H1 (cell line): ENCODE data around the gene PLCXD1. TPM values are rescaled to one million over a fixed set of nuclear protein-coding genes. Genes with fewer than 3 reads are reported as not detected.

Experiments
- CTCF ChIA-PET: fragments of 300-600 bp; sonication (Branson Sonifier 250); formaldehyde crosslinking; loops from one replicate; lab custom pipeline; 2021; ENCODE audit not compliant: partially characterized antibody; lab: Charles Lee
- POLR2A ChIA-PET: fragments of 300-600 bp; sonication (Branson Sonifier 250); formaldehyde crosslinking; loops from one replicate; lab custom pipeline; 2021; ENCODE audit warnings: inconsistent platforms; ENCODE audit not compliant: partially characterized antibody; lab: Charles Lee
- DNase-seq, 2 experiments: peaks; one replicate each; pipeline versions ENCODE4 v3.0.0 to v3.0.0-alpha.2; 2010 to 2022; ENCODE audit warnings: low spot score in 2 of 2, low read depth in 1 of 2, mixed read lengths in 1 of 2
- FAIRE-seq: peaks from 2 replicates; lab custom pipeline; 2011; peaks lifted over from hg19 to GRCh38; lab: Jason Lieb, UNC
- H2AFZ ChIP-seq: 2 replicates; pipeline ENCODE4 v1.8.1; 2012; ENCODE audit warnings: low read length, inconsistent platforms
- H2AK5ac ChIP-seq: 2 replicates; pipeline ENCODE4 v1.6.1; 2013; ENCODE audit warnings: low read depth, low read length
- H2BK120ac ChIP-seq: replicated peaks from 2 replicates; pipeline ENCODE3; 2013; ENCODE audit warnings: low read depth, low read length, inconsistent platforms
- H2BK12ac ChIP-seq: 2 replicates; pipeline ENCODE4 v1.6.1; 2013; ENCODE audit warnings: low read depth, low read length
- H2BK15ac ChIP-seq: 2 replicates; pipeline ENCODE4 v1.6.1; 2013; ENCODE audit warnings: low read length
- H2BK20ac ChIP-seq: 2 replicates; pipeline ENCODE4 v1.6.1; 2013; ENCODE audit warnings: low read length
- H2BK5ac ChIP-seq: 2 replicates; pipeline ENCODE4 v1.6.1; 2013; ENCODE audit warnings: low read depth, low read length
- H3K14ac ChIP-seq: 2 replicates; pipeline ENCODE4 v1.6.1; 2013; ENCODE audit warnings: inconsistent platforms; ENCODE audit not compliant: insufficient read length
- H3K18ac ChIP-seq: 2 replicates; pipeline ENCODE4 v1.6.1; 2013; ENCODE audit warnings: low read length; ENCODE audit errors: extremely low read depth
- H3K23ac ChIP-seq: 2 replicates; pipeline ENCODE4 v1.6.1; 2013; ENCODE audit warnings: inconsistent platforms; ENCODE audit not compliant: insufficient read length
- H3K23me2 ChIP-seq: 2 replicates; pipeline ENCODE4 v1.6.1; 2013; ENCODE audit warnings: low read depth, low read length
- H3K27ac ChIP-seq: 2 replicates; pipeline ENCODE4 v1.6.1; 2011; ENCODE audit warnings: low read depth, low read length, inconsistent platforms
- H3K27me3 ChIP-seq, 4 experiments: replicated peaks in 1 of 4; 1 replicate in 1 of 4; 2 replicates in 3 of 4; pipeline versions ENCODE4 v1.6.1 to v1.8.1; 2011 to 2013; ENCODE audit warnings: low read length in 3 of 4, mild to moderate bottlenecking in 3 of 4, inconsistent platforms in 2 of 4, mixed read lengths in 2 of 4, moderate library complexity in 1 of 4; ENCODE audit not compliant: control insufficient read depth in 3 of 4, insufficient read depth in 3 of 4; ENCODE audit errors: extremely low read depth in 1 of 4
- H3K36me3 ChIP-seq, 4 experiments: 2 replicates each; pipeline versions ENCODE4 v1.6.1 to v1.8.1; 2011 to 2013; ENCODE audit warnings: mild to moderate bottlenecking in 4 of 4, low read length in 3 of 4, moderate library complexity in 2 of 4, control low read depth in 1 of 4, inconsistent platforms in 1 of 4; ENCODE audit not compliant: insufficient read depth in 4 of 4, control insufficient read depth in 2 of 4
- H3K4ac ChIP-seq: replicated peaks from 2 replicates; pipeline ENCODE3; 2013; ENCODE audit warnings: low read length, low read depth, mixed read lengths, inconsistent platforms; ENCODE audit not compliant: insufficient read length
- H3K4me1 ChIP-seq, 4 experiments: replicated peaks in 1 of 4; 1 replicate in 1 of 4; 2 replicates in 3 of 4; pipeline versions ENCODE4 v1.6.1 to v1.8.1; 2011 to 2013; ENCODE audit warnings: low read length in 3 of 4, inconsistent platforms in 2 of 4, mixed read lengths in 1 of 4; ENCODE audit not compliant: insufficient read depth in 4 of 4, control insufficient read depth in 3 of 4
- H3K4me2 ChIP-seq, 2 experiments: 2 replicates each; pipeline versions ENCODE4 v1.6.1 to v1.8.1; 2011 to 2013; ENCODE audit warnings: low read depth in 2 of 2, low read length in 2 of 2, control low read depth in 1 of 2, inconsistent platforms in 1 of 2, mild to moderate bottlenecking in 1 of 2; ENCODE audit not compliant: insufficient read depth in 1 of 2
- H3K4me3 ChIP-seq, 4 experiments: fragments of 200-600, 300-600 bp in 1 of 4; sonication (generic), shearing (Covaris generic), sonication (Bioruptor Twin) in 1 of 4; 2 replicates each; pipeline versions ENCODE4 v1.5.1 to v1.8.1; 2011 to 2016; ENCODE audit warnings: low read length in 4 of 4, low read depth in 3 of 4, control low read depth in 2 of 4, inconsistent platforms in 2 of 4, mild to moderate bottlenecking in 2 of 4, mixed read lengths in 1 of 4, moderate library complexity in 1 of 4; ENCODE audit not compliant: insufficient read depth in 2 of 4; ENCODE audit errors: extremely low read depth in 1 of 4
- H3K56ac ChIP-seq: replicated peaks from 2 replicates; pipeline ENCODE3; 2013; ENCODE audit warnings: low read depth, mild to moderate bottlenecking, mixed read lengths, low read length, inconsistent platforms; ENCODE audit not compliant: insufficient read length
- H3K79me1 ChIP-seq: 2 replicates; pipeline ENCODE4 v1.6.1; 2013; ENCODE audit warnings: low read depth, low read length, control low read depth
- H3K79me2 ChIP-seq, 2 experiments: 2 replicates each; pipeline versions ENCODE4 v1.6.1 to v1.8.1; 2012 to 2013; ENCODE audit warnings: low read length in 2 of 2, mild to moderate bottlenecking in 2 of 2, inconsistent platforms in 1 of 2; ENCODE audit not compliant: insufficient read depth in 2 of 2, control insufficient read depth in 1 of 2
- H3K9ac ChIP-seq, 4 experiments: replicated peaks in 1 of 4; 1 replicate in 1 of 4; 2 replicates in 3 of 4; pipeline versions ENCODE4 v1.6.1 to v1.8.1; 2011 to 2013; ENCODE audit warnings: low read depth in 3 of 4, low read length in 3 of 4, control low read depth in 2 of 4, mild to moderate bottlenecking in 2 of 4, moderate library complexity in 2 of 4, inconsistent platforms in 1 of 4; ENCODE audit errors: extremely low read depth in 1 of 4
- H3K9me3 ChIP-seq, 2 experiments: 2 replicates each; pipeline versions ENCODE4 v1.6.1 to v1.8.1; 2012 to 2013; ENCODE audit warnings: mild to moderate bottlenecking in 2 of 2, moderate library complexity in 2 of 2, control low read depth in 1 of 2, inconsistent platforms in 1 of 2, low read depth in 1 of 2, low read length in 1 of 2, mixed read lengths in 1 of 2; ENCODE audit not compliant: insufficient read depth in 2 of 2
- H4K20me1 ChIP-seq, 2 experiments: replicated peaks in 1 of 2; 2 replicates each; pipeline versions ENCODE3 to v1.8.1; 2011 to 2013; ENCODE audit warnings: inconsistent platforms in 2 of 2, low read length in 2 of 2, mild to moderate bottlenecking in 1 of 2; ENCODE audit not compliant: insufficient read depth in 2 of 2, control insufficient read depth in 1 of 2
- H4K5ac ChIP-seq: 2 replicates; pipeline ENCODE4 v1.6.1; 2013; ENCODE audit warnings: low read length, low read depth, mixed read lengths, inconsistent platforms; ENCODE audit not compliant: insufficient read length
- H4K8ac ChIP-seq: 2 replicates; pipeline ENCODE4 v1.8.0; 2013; ENCODE audit warnings: mild to moderate bottlenecking, moderate library complexity, low read length, inconsistent platforms; ENCODE audit not compliant: insufficient read depth; ENCODE audit errors: extremely low read depth
- H4K91ac ChIP-seq: replicated peaks from 2 replicates; pipeline ENCODE3; 2013; ENCODE audit warnings: low read length, mixed read lengths, inconsistent platforms; ENCODE audit not compliant: insufficient read length
- ATF3 ChIP-seq: IDR thresholded peaks from 2 replicates; pipeline ENCODE4 v1.6.1; 2011; ENCODE audit warnings: low read depth, mild to moderate bottlenecking, low read length; ENCODE audit not compliant: insufficient read depth
- CHD1 ChIP-seq: IDR thresholded peaks from 2 replicates; pipeline ENCODE4 v1.6.1; 2012; ENCODE audit warnings: low read depth, low read length, improper control_type of control experiment
- NRF1 ChIP-seq: IDR thresholded peaks from 2 replicates; pipeline ENCODE4 v1.6.1; 2011; ENCODE audit warnings: mild to moderate bottlenecking, low read depth, low read length, improper control_type of control experiment
- RAD21 ChIP-seq, 2 experiments: IDR thresholded peaks in 1 of 2; conservative IDR thresholded peaks in 1 of 2; 2 replicates each; pipeline ENCODE4 v1.6.1; 2011; ENCODE audit warnings: low read depth in 2 of 2, low read length in 2 of 2, improper control_type of control experiment in 1 of 2, inconsistent platforms in 1 of 2, mild to moderate bottlenecking in 1 of 2, moderate library complexity in 1 of 2
- TCF12 ChIP-seq: IDR thresholded peaks from 2 replicates; pipeline ENCODE4 v1.6.1; 2011; ENCODE audit warnings: low read depth, mild to moderate bottlenecking, low read length
- WGBS, 2 experiments: shearing (Covaris generic) in 1 of 2; methylation state at CpG; one replicate each; pipeline versions ENCODE4 v1.1.6 to v1.1.7; 2013 to 2015; ENCODE audit warnings: low lambda C conversion rate in 2 of 2, mixed read lengths in 2 of 2, inconsistent platforms in 1 of 2, low coverage in 1 of 2, missing lambda C conversion rate in 1 of 2; ENCODE audit not compliant: insufficient replicate concordance in 2 of 2, insufficient coverage in 1 of 2, insufficient read length in 1 of 2; ENCODE audit errors: extremely low coverage in 1 of 2, missing lambda C conversion rate in 1 of 2; 5-methylcytosine and 5-hydroxymethylcytosine counted together
- polyA plus RNA-seq, 7 experiments: library from polyadenylated mRNA; depleted of rRNA in 3 of 7; stranded (reverse) in 5 of 7; unstranded in 2 of 7; fragments of >200 nt in 5 of 7; fragments of 200-250 nt in 2 of 7; gene quantifications; 1 replicate in 5 of 7; 2 replicates in 1 of 7; 4 replicates in 1 of 7; pipeline versions ENCODE4 v1.2.1 to v1.2.3, GENCODE V29; 2011 to 2013; ENCODE audit warnings: missing spikeins in 2 of 7, mixed read lengths in 2 of 7
- total RNA-seq: library from RNA; stranded (reverse); fragmentation: NEBNext Ultra II Directional; extraction: Animal tissue kit (Norgen Biotek cat#: 25700); gene quantifications from 2 replicates; pipeline ENCODE4 v1.2.1, GENCODE V29; 2021
- TF ChIP-seq, protein P1 (sequence below): IDR thresholded peaks from 2 replicates; pipeline ENCODE4 v1.6.1; 2012; ENCODE audit warnings: inconsistent platforms

The PLCXD1 gene
- total and polyA plus RNA-seq, 2 of the 8 experiments (the other 6 are each of a cell fraction or from before 2014, with no cell fraction given): 93.6 to 124 TPM

- Histone ChIP-seq H3K23ac (no peak overlapping the region), H2BK20ac (no peak overlapping the region), H3K9ac (no peak overlapping the region), H2BK15ac (no peak overlapping the region), H3K23me2 (no peaks in the 10 kb centered on the region), H3K36me3 (no peaks in the 10 kb centered on the region), H2BK120ac (no peak overlapping the region), H3K56ac (no peak overlapping the region), H3K4ac (no peak overlapping the region), H2BK5ac (no peak overlapping the region), H3K79me2 (no peaks in the 10 kb centered on the region), H3K27me3 (no peaks in the 10 kb centered on the region), H2AFZ (no peak overlapping the region; the same call in 1 of the 2 replicates), H3K4me3 (no peak overlapping the region), H4K8ac (no peak overlapping the region), H3K9me3 (no peaks in the 10 kb centered on the region), H4K20me1 (no peaks in the 10 kb centered on the region), H3K14ac (no peak overlapping the region), H3K18ac (no peak overlapping the region; the same call in none of the 2 replicates), H3K27ac (no peak overlapping the region), H3K79me1 (no peaks in the 10 kb centered on the region), H3K4me2 (no peak overlapping the region), H2BK12ac (no peak overlapping the region), H4K5ac (peak overlapping the region; percentile 26), H2AK5ac (no peak overlapping the region), H3K4me1 (peaks cover 0 to 3% (median 0%) of the 10 kb centered on the region in 4 experiments; a peak in 2 of 7 replicates), H4K91ac (peak overlapping the region; percentile 40)
- TF ChIP-seq RAD21 (IDR thresholded peaks at IDR 0.05 in 1 of 2, conservative IDR thresholded peaks at IDR 0.05 in 1 of 2; ENCODE audit: low read depth in 2 of 2, low read length in 2 of 2) (peak in 1 of 2 experiments; percentile 30; a peak in 1 of 4 replicates), TCF12 (no peak), CHD1 (no peak), NRF1 (no peak), ATF3 (no peak)
- TF ChIP-seq, protein P1, sequence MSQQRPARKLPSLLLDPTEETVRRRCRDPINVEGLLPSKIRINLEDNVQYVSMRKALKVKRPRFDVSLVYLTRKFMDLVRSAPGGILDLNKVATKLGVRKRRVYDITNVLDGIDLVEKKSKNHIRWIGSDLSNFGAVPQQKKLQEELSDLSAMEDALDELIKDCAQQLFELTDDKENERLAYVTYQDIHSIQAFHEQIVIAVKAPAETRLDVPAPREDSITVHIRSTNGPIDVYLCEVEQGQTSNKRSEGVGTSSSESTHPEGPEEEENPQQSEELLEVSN: no peak
- CTCF ChIA-PET: no interaction called here
- 87% methylated on average over 32 of the region's 32 CpGs; no CpG with 5 or more reads in 1 of the 2 experiments for WGBS, 2 experiments
- POLR2A ChIA-PET: no interaction called here
- FAIRE-seq (no peak), DNase-seq (no peak)
These were observed 19.8 kb upstream of the PLCXD1 start for GRCh38 chrX:261167-261918.
